H1 (cell line): ENCODE measurements around the gene TLE1. TPM values are rescaled to one million over a fixed set of nuclear protein-coding genes. Genes with fewer than 3 reads are reported as not detected.

Source experiments
- E2F6 ChIP-seq: IDR thresholded peaks from 2 replicates; pipeline ENCODE4 v1.6.1; 2012; ENCODE audit warnings: inconsistent platforms
- SRF ChIP-seq: IDR thresholded peaks from 2 replicates; pipeline ENCODE4 v1.6.1; 2011; ENCODE audit warnings: mild to moderate bottlenecking, low read depth, low read length, moderate library complexity
- polyA plus RNA-seq, 7 experiments: library from polyadenylated mRNA; depleted of rRNA in 3 of 7; stranded (reverse) in 5 of 7; unstranded in 2 of 7; fragments of >200 nt in 5 of 7; fragments of 200-250 nt in 2 of 7; gene quantifications; 1 replicate in 5 of 7; 2 replicates in 1 of 7; 4 replicates in 1 of 7; pipeline versions ENCODE4 v1.2.1 to v1.2.3, GENCODE V29; 2011 to 2013; ENCODE audit warnings: missing spikeins in 2 of 7, mixed read lengths in 2 of 7
- total RNA-seq: library from RNA; stranded (reverse); fragmentation: NEBNext Ultra II Directional; extraction: Animal tissue kit (Norgen Biotek cat#: 25700); gene quantifications from 2 replicates; pipeline ENCODE4 v1.2.1, GENCODE V29; 2021

Gene TLE1
- total and polyA plus RNA-seq, 2 of the 8 experiments (the other 6 are each of a cell fraction or from before 2014, with no cell fraction given), result 81.8 to 91.6 TPM

GRCh38 chr9:81724242-81724889 is 35.0 kb upstream of the TLE1 start (continued):
- TF ChIP-seq SRF (no peak), E2F6 (no peak)
- TF ChIP-seq, all 59 proteins: peak for 0
